GM23338 (cell line): ENCODE measurements around the gene CXCR1.

Experiments used
- CREB1 ChIP-seq: fragments of 250-450 bp; sonication (Bioruptor Pico); IDR thresholded peaks from 2 replicates; pipeline ENCODE4 v1.5.0; 2020; ENCODE audit warnings: low read depth, mild to moderate bottlenecking, moderate library complexity
- EZH2 ChIP-seq: fragments of 200-600 bp; sonication (generic); IDR thresholded peaks from one replicate; pipeline ENCODE4 v1.8.0; 2017; ENCODE audit warnings: antibody characterized with exemption, mild to moderate bottlenecking, low read depth; ENCODE audit not compliant: unreplicated experiment
- EZH2phosphoT487 ChIP-seq: fragments of 200-600 bp; sonication (generic); IDR thresholded peaks from one replicate; pipeline ENCODE4 v1.8.1; 2018; ENCODE audit warnings: antibody characterized with exemption; ENCODE audit not compliant: unreplicated experiment
- POLR2AphosphoS5 ChIP-seq: IDR thresholded peaks from 2 replicates; pipeline ENCODE4 v1.6.1; 2016; ENCODE audit warnings: antibody characterized with exemption, low read depth
- REST ChIP-seq: IDR thresholded peaks from one replicate; pipeline ENCODE4 v1.6.1; 2018; ENCODE audit warnings: antibody characterized with exemption; ENCODE audit not compliant: unreplicated experiment
- ZNF114 ChIP-seq: fragments of 250-450 bp; sonication (Bioruptor Pico); IDR thresholded peaks from 2 replicates; pipeline ENCODE4 v1.5.0; 2020; ENCODE audit warnings: mild to moderate bottlenecking, moderate library complexity
- ZNF331 ChIP-seq: fragments of 250-450 bp; sonication (Bioruptor Pico); IDR thresholded peaks from 2 replicates; pipeline ENCODE4 v1.5.0; 2020; ENCODE audit warnings: low read depth, mild to moderate bottlenecking, moderate library complexity
- TF ChIP-seq, protein P1 (sequence below), 2 experiments: fragments of 200-600 bp in 1 of 2; sonication (generic) in 1 of 2; conservative IDR thresholded peaks; 2 replicates each; pipeline versions ENCODE4 v1.5.1 to v1.6.1; 2016 to 2017; ENCODE audit warnings: antibody characterized with exemption in 2 of 2, low read depth in 2 of 2, mild to moderate bottlenecking in 2 of 2, moderate library complexity in 1 of 2

DNA sequence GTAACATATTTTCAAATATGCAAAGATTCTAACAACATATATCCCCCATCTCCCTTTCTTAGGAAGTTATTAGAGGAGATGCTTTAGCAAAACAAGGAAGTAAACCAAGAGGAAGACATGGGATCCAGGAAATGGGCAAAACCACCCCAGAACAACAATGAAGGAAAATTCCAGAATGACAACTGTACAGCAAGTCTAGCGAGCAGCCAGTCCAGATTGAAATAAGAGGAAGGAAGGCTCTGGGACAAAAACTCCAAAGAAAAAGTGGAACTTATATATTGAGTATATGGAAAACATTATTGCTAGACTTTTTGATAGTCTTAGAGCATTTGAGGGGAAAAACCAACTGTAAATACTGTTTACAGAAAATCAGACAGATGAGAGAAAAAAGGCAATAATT, 47.4 kb upstream of the CXCR1 start:
- TF ChIP-seq, protein P1, sequence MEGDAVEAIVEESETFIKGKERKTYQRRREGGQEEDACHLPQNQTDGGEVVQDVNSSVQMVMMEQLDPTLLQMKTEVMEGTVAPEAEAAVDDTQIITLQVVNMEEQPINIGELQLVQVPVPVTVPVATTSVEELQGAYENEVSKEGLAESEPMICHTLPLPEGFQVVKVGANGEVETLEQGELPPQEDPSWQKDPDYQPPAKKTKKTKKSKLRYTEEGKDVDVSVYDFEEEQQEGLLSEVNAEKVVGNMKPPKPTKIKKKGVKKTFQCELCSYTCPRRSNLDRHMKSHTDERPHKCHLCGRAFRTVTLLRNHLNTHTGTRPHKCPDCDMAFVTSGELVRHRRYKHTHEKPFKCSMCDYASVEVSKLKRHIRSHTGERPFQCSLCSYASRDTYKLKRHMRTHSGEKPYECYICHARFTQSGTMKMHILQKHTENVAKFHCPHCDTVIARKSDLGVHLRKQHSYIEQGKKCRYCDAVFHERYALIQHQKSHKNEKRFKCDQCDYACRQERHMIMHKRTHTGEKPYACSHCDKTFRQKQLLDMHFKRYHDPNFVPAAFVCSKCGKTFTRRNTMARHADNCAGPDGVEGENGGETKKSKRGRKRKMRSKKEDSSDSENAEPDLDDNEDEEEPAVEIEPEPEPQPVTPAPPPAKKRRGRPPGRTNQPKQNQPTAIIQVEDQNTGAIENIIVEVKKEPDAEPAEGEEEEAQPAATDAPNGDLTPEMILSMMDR (conservative IDR thresholded peaks at IDR 0.05; ENCODE audit: low read depth in 2 of 2), result no peak
- TF ChIP-seq REST (no peak), ZNF331 (no peak), CREB1 (CRISPR knock-in tag) (no peak), EZH2phosphoT487 (no peak), EZH2 (no peak), POLR2AphosphoS5 (no peak), ZNF114 (CRISPR knock-in tag) (no peak)
